ENCODE data around the gene ANKS1B.

ANKS1B gene

GRCh38 chr12:99824900-99825542, 159.7 kb downstream of the ANKS1B start:
- TF ChIP-seq, protein P1, sequence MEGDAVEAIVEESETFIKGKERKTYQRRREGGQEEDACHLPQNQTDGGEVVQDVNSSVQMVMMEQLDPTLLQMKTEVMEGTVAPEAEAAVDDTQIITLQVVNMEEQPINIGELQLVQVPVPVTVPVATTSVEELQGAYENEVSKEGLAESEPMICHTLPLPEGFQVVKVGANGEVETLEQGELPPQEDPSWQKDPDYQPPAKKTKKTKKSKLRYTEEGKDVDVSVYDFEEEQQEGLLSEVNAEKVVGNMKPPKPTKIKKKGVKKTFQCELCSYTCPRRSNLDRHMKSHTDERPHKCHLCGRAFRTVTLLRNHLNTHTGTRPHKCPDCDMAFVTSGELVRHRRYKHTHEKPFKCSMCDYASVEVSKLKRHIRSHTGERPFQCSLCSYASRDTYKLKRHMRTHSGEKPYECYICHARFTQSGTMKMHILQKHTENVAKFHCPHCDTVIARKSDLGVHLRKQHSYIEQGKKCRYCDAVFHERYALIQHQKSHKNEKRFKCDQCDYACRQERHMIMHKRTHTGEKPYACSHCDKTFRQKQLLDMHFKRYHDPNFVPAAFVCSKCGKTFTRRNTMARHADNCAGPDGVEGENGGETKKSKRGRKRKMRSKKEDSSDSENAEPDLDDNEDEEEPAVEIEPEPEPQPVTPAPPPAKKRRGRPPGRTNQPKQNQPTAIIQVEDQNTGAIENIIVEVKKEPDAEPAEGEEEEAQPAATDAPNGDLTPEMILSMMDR (IDR thresholded peaks at IDR 0.05; ENCODE audit: borderline replicate concordance, control extremely low read depth, extremely low read depth, insufficient read depth, missing control alignments) = no peak
- in situ Hi-C loops (cut with MboI; ENCODE audit: low sequenced_read_pairs, unreplicated experiment) = no loop called here
- DNase-seq (ENCODE audit: low spot score) = no peak

DNA sequence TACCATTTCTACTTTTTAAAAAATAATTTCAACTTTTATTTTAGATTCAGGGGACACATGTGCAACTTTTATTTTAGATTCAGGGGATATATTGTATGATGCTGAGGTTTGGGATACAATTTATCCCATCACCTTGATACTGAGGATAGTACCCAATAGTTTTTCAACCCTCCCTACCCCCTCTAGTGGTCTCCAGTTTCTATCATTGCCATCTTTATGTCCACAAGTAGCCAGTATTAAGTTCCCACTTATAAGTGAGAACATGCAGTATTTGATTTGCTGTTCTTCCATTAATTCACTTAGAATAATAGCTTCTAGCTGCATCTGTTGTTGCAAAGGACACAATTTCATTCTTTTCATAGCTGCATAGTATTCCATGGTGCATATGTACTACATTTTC, 162.5 kb downstream of the ANKS1B start:
- TF ChIP-seq, protein P1 (IDR thresholded peaks at IDR 0.05; ENCODE audit: borderline replicate concordance, control extremely low read depth, extremely low read depth, insufficient read depth, missing control alignments) = no peak
- in situ Hi-C loops (cut with MboI; ENCODE audit: low sequenced_read_pairs, unreplicated experiment) = no loop called here
- DNase-seq (ENCODE audit: low spot score) = no peak

GRCh38 chr12:99810718-99811593, 173.8 kb downstream of the ANKS1B start:
- TF ChIP-seq, protein P1 (IDR thresholded peaks at IDR 0.05; ENCODE audit: borderline replicate concordance, control extremely low read depth, extremely low read depth, insufficient read depth, missing control alignments) = peak; percentile 20
- in situ Hi-C loops (cut with MboI; ENCODE audit: low sequenced_read_pairs, unreplicated experiment) = no loop called here
- DNase-seq (ENCODE audit: low spot score) = no peak

DNA sequence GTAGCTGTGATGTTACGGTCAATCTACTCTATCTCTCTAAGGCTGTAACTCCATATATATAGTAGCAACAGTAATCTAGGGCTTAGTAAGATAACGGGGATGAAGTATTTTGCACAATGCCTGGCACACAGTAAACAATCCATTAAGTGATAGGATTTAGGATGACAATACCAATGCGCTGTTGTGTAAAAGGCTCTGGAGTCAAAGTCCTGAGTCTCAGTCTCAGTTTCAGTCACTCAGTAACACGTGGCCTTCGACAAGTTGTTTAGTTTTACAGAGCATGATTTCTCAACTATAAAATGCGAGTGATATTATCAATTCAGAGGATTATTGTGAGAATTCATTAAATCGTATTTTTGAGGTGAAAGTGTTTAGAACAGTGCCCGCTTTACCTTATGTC, 174.8 kb downstream of the ANKS1B start:
- DNase-seq (ENCODE audit: low spot score) = no peak
- in situ Hi-C loops (cut with MboI; ENCODE audit: low sequenced_read_pairs, unreplicated experiment) = no loop called here
- TF ChIP-seq, protein P1 (IDR thresholded peaks at IDR 0.05; ENCODE audit: borderline replicate concordance, control extremely low read depth, extremely low read depth, insufficient read depth, missing control alignments) = no peak

DNA sequence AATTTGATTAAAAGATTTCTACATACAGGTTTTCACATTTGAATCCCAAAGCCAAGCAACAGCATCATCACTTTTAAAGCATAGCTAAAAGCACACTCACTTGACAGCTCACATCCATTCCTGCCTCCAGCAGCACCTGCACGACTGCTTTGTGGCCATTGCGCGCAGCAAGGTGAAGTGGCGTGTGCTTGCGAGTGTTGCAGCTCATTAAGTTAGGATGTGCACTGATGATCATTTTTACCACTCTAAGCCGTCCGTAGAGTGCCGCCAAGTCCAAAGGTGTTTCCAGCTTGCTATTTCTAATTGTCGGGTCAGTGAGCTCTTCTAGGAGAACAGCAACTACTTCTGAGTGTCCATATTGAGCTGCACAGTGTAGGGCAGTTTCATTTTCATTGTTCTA, 178.4 kb downstream of the ANKS1B start:
- TF ChIP-seq, protein P1 (IDR thresholded peaks at IDR 0.05; ENCODE audit: borderline replicate concordance, control extremely low read depth, extremely low read depth, insufficient read depth, missing control alignments) = no peak
- in situ Hi-C loops (cut with MboI; ENCODE audit: low sequenced_read_pairs, unreplicated experiment) = no loop called here
- no peak for DNase-seq (ENCODE audit: low spot score)

DNA sequence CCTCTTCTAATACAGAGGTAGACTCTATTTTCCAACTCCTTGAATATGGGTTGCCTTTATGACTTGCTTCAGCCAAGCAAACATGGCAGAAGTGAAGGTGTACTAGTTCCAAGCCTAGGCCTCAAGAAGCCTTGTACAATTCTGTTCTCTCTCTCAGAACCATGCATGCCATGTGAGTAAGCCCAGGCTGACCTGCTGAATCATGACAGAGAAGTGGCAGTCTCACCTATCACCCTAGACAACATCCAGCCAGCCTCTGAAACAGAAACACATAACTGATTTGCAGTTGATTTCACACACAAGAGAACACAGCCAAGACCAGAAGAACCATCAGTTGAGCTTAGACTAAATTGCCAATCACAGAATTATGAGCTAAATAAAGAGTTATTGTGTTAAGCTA, 180.0 kb downstream of the ANKS1B start:
- no peak for DNase-seq (ENCODE audit: low spot score)
- in situ Hi-C loops (cut with MboI; ENCODE audit: low sequenced_read_pairs, unreplicated experiment) = no loop called here
- TF ChIP-seq, protein P1 (IDR thresholded peaks at IDR 0.05; ENCODE audit: borderline replicate concordance, control extremely low read depth, extremely low read depth, insufficient read depth, missing control alignments) = no peak

All from GM13976 (cell line).